Middle frontal gyrus (tissue), 1 donor: Measurements from ENCODE around the gene CACNA1E.

Experiments
- DNase-seq: peaks from one replicate; pipeline ENCODE4 v3.0.0-alpha.2; 2015; ENCODE audit warnings: low spot score; ENCODE audit errors: extremely low spot score

The CACNA1E gene

DNA sequence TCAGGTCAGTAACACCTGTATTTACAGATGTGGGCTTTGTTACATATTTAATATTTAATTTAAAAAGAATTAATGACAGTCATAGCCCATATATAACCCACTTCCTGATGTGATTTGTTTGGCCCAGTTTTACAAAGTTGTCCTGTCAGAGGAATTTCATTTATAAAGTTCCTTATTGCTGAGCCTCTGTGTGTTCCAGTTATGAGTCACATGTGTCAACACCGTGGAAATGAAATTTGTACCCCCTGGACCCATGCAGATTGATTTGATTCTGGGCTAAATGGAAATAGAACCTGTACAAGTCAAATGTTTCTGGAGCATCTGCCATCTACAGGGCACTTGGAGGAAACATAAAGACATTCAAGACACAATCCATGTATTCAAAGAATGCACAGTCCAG lies 149.2 kb downstream of the CACNA1E start:
- no peak for DNase-seq

GRCh38 chr1:181632960-181633359 lies 149.6 kb downstream of the CACNA1E start:
- no peak for DNase-seq

DNA sequence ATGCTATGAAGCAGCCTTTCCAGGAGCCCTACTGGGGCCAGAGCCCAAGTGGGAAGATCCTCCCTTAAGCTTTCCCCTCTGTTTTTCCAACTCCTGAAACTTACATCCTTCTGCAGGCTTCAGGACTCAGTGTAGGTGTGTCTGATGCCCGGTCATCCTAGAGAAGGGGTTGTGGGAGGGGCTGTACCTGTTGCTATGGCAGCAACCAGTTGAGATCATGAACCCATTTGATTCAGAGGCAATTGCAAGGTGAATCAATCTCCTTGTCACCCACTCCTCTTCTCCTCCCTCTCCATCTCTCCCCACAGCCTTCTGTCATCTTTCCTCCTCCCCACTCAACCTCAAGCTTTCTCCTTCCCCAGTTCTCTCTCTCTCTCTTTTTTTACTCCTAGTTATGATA lies 151.8 kb downstream of the CACNA1E start:
- no peak for DNase-seq

DNA sequence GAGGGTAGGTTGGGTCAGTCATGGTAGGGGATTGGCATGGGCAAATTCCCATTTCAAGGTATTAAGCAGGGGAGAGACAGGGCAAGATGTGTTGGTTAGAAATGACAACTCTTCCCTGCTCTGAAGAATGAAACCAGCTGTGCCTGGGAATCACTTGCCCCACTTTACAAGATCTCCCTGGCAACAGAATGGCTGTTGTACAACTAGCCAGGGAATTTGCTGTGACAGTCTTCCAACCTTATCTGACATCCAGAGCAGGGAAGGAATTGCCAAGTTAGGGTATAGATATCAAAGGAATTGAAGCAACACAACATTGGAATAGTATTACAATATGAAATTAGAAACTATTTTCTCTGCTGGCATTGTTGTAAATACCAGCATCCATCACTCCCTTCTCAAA lies 154.7 kb downstream of the CACNA1E start:
- no peak for DNase-seq

DNA sequence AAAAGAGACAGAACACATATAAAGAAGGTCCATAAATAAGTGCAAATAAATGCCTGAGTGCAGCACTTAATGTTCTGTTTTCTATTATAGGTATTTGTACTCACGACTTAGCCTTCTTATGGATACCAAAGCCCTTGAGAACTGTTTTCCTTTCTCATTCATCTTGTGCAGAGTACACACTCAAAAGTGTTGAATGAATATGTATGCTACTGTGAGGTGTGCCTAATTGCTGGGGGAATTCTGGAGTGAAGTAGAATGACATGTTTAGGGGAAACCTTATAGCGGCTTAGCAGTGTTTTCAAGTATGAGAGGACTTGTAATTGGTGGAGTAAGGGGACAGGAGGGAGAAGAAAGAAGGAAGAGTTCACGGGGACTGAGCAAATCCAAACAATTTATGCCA lies 157.6 kb downstream of the CACNA1E start:
- no peak for DNase-seq

DNA sequence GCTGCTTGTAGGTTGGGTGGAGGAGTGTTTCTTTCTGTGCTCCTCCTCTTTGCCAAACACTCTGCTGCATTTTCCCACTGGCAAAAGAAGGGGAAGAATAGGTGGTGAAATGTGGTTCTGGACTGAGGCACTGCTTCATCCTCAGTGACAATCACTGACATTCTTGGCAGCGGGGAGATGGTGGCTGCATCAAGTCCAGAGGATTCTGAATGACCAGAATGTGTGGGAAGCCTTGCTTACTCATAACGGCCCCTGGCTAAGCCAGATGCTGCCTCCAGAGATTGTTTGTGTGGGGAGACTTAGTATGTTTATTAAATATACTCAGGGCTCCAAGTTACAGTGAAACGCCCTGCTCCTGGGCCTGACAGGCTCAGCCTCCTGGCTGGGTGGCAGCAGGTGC lies 160.3 kb downstream of the CACNA1E start:
- DNase-seq = no peak

- DNase-seq = no peak
Observed at GRCh38 chr1:181645171-181645570, 161.9 kb downstream of the CACNA1E start.

GRCh38 chr1:181646710-181647109 lies 163.4 kb downstream of the CACNA1E start:
- DNase-seq = no peak

GRCh38 chr1:181647314-181648035 lies 164.2 kb downstream of the CACNA1E start:
- no peak for DNase-seq

DNA sequence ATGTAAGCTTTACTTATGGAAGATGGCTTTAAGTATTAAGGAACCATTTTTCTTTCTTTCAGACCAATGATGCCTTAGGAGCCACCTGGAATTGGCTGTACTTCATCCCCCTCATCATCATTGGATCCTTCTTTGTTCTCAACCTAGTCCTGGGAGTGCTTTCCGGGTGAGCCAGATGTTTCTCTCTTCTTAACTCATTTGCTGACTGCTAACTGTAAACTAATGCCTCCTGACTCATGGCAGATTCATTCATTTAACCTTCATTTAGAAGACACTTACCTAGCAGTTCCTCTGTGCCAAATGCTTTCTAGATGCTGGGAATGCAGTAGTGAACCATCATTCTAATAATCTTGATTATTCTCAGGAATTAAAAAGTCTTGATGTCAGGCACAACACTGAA lies 168.0 kb downstream of the CACNA1E start:
- no peak for DNase-seq

GRCh38 chr1:181655756-181656155 lies 172.4 kb downstream of the CACNA1E start:
- no peak for DNase-seq

GRCh38 chr1:181656491-181656890 lies 173.2 kb downstream of the CACNA1E start:
- DNase-seq = no peak

GRCh38 chr1:181658581-181658980 lies 175.3 kb downstream of the CACNA1E start:
- DNase-seq = no peak

GRCh38 chr1:181659321-181659957 lies 176.1 kb downstream of the CACNA1E start:
- no peak for DNase-seq

- DNase-seq = no peak
Observed at GRCh38 chr1:181660621-181661020, 177.3 kb downstream of the CACNA1E start.

DNA sequence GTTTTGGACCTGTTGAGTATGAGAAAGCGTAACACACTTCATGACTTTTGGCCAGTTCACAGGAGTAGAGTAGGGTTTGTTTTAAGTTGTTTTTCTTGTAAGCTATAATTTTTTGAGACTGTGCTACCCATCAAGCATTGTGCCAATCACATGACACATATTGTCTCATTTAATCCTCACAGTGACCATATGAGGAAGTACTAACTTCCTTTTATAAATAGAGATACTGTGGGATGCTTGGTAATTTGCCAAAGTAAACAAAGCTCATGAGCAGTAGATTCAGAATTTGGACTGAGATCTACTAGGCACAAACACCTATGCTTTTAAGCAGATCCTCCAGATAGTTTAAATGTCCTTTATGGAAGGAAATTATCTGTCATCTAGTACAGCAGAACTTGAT lies 178.3 kb downstream of the CACNA1E start:
- no peak for DNase-seq

- no peak for DNase-seq
Observed at GRCh38 chr1:181662606-181663005, 179.3 kb downstream of the CACNA1E start.

- DNase-seq = no peak
Observed at GRCh38 chr1:181664543-181664942, 181.2 kb downstream of the CACNA1E start.

DNA sequence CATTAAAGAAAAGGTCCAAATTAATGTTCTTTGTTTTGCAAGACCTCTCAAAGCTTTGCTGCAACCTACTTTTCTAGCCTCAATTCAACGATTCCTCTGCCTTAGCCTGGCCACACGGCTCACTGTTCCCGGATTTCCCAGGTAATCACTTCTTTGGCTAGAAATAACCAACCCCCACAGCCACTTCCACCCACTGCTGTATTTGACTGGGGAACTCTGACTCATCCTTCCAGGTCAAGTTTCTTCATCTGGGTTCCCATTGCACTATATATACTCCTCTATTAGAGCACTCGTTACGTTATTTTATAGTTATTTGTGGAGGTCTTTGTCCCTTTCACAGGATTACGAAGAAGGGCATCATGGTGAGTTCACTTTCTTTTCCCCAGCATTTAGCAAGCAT lies 185.9 kb downstream of the CACNA1E start:
- DNase-seq = no peak

GRCh38 chr1:181674617-181675016 lies 191.3 kb downstream of the CACNA1E start:
- no peak for DNase-seq

DNA sequence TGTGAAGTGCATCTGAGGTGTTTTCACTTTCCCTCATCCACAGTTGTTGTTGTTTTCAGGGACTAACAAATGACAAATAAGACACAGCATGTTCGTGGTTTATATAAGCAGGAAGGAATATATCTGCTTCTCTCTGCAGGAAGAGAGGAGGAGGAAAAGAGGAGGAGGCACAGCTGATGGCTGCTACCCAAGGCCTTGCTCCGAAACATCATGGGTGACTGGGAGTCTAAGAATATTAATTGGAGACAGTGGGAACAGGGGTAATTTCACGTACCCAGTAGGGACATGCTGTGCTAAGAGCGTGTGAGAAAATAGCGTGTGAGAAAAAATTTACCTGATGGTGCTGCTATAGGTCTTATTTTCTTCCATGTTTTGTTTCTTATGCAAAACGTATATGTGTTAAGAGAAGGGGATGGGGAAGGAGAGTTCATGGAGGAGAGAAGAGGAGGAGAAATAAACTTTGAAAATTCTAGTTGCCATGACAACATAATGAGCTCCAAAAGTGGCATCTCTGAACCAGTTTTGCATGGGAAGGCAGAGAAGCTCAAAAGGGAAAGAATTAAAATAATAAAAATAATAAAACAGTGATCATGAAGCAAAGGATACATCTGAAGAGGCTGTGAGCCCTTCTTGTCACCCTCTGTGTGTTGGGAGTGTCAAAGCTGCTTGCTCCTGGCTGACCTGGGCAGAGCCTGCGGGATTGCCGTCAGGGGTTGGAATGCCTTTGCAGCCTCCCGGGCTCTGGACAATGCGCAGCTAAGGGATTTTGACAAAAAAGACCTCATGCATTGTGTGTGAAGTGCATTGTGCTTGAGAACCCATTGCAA lies 192.0 kb downstream of the CACNA1E start:
- peak; percentile 24 for DNase-seq

DNA sequence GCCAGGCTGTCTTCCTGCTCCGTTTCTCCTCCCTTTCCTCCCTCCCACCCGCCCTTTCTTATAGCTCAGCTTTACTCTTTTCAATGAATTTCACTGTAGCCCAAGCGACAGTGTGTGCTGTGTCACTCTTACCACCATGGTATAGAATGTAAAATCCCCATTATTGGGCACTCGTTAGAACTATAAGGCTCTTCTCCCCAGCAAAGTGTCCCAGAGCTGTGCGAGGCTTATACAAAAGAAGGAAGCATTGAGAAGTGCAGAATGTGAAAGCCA lies 192.5 kb downstream of the CACNA1E start:
- no peak for DNase-seq

DNA sequence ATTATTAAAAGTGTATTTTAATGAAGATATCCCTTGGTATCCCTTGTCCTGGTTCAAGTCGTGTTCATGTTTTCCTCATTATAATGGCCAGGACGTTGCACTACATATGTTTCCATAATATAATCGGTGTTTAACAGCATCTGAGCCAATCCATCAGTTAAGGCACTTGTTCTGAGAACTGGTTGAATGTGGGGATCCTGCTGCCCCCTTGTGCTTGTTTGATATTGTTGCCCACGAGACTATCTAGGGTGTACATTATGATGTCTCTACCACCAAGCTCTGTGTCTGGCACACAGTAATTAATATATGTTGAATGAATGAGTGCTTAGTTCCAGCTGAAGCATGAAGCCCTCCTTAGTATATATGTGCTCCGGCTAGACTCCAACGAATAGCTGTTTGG lies 193.0 kb downstream of the CACNA1E start:
- peak; percentile 47 for DNase-seq
